ENCODE data around the gene SMOC2. TPM values are rescaled to one million over a fixed set of nuclear protein-coding genes. Genes with fewer than 3 reads are reported as not detected.

Gene SMOC2
- total and polyA plus RNA-seq, 4 donors, result 1.3 to 6.4 (median 4.6) TPM

DNA sequence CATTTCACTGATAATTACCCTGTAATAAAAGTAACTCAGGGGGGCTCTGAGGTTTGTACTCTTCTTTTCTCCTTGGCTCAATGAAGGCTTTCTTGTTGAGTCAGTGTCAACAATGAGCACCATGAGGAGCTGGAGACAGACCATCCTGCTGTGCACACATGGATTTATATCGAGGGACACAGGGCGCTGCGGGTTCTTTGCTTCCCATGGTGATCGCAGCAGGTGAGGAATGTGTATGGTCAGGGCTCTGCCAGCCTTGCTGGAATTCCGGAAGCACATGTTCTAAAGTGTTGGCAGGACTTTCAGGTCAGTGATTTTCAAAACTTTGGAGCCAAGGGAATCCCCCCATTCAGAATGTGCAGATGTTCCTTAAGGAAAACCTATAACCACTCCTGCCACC is 27.1 kb downstream of the SMOC2 start:
- TF ChIP-seq, protein P1, sequence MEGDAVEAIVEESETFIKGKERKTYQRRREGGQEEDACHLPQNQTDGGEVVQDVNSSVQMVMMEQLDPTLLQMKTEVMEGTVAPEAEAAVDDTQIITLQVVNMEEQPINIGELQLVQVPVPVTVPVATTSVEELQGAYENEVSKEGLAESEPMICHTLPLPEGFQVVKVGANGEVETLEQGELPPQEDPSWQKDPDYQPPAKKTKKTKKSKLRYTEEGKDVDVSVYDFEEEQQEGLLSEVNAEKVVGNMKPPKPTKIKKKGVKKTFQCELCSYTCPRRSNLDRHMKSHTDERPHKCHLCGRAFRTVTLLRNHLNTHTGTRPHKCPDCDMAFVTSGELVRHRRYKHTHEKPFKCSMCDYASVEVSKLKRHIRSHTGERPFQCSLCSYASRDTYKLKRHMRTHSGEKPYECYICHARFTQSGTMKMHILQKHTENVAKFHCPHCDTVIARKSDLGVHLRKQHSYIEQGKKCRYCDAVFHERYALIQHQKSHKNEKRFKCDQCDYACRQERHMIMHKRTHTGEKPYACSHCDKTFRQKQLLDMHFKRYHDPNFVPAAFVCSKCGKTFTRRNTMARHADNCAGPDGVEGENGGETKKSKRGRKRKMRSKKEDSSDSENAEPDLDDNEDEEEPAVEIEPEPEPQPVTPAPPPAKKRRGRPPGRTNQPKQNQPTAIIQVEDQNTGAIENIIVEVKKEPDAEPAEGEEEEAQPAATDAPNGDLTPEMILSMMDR (IDR thresholded peaks at IDR 0.05; ENCODE audit: control extremely low read depth, extremely low read depth), result no peak
- peaks cover 3 to 18% (median 15%) of the 10 kb centered on the region in 3 donors for H3K27me3 ChIP-seq (ENCODE audit: control insufficient read depth in 3 of 3, insufficient read depth in 3 of 3, low read length in 2 of 3)
- H3K4me3 ChIP-seq, result no peak overlapping the region
- no peak overlapping the region for H3K9ac ChIP-seq (ENCODE audit: insufficient read depth in 1 of 2, low read length in 2 of 2)
- H3K36me3 ChIP-seq (ENCODE audit: control insufficient read depth in 4 of 4, insufficient read depth in 4 of 4, low read length in 4 of 4), result no peaks in the 10 kb centered on the region
- H3K9me3 ChIP-seq (ENCODE audit: control insufficient read depth in 4 of 4, insufficient read depth in 3 of 4, low read length in 3 of 4), result peaks cover 0 to 4% (median 0%) of the 10 kb centered on the region in 4 donors
- H3K4me1 ChIP-seq (ENCODE audit: control insufficient read depth in 5 of 5, insufficient read depth in 5 of 5, low read length in 5 of 5), result no peaks in the 10 kb centered on the region
- ATAC-seq (ENCODE audit: insufficient read depth, low FRiP score), result no peak
- no peak overlapping the region for H3K27ac ChIP-seq (ENCODE audit: low read depth in 1 of 2, low read length in 1 of 2)
- no peak for DNase-seq
- WGBS, 2 donors, result 85 to 92% methylated on average over 5 of the region's 5 CpGs

GRCh38 chr6:168469521-168469920 is 28.5 kb downstream of the SMOC2 start:
- ATAC-seq (ENCODE audit: insufficient read depth, low FRiP score) (no peak), DNase-seq (no peak)
- H3K4me1 ChIP-seq (ENCODE audit: control insufficient read depth in 5 of 5, insufficient read depth in 5 of 5, low read length in 5 of 5), result no peaks in the 10 kb centered on the region
- peaks cover 0 to 4% (median 0%) of the 10 kb centered on the region in 4 donors for H3K9me3 ChIP-seq (ENCODE audit: control insufficient read depth in 4 of 4, insufficient read depth in 3 of 4, low read length in 3 of 4)
- WGBS, 2 donors, result 76 to 77% methylated on average over 14 of the region's 14 CpGs
- H3K27ac ChIP-seq (ENCODE audit: low read depth in 1 of 2, low read length in 1 of 2), result no peak overlapping the region
- no peaks in the 10 kb centered on the region for H3K36me3 ChIP-seq (ENCODE audit: control insufficient read depth in 4 of 4, insufficient read depth in 4 of 4, low read length in 4 of 4)
- H3K9ac ChIP-seq (ENCODE audit: insufficient read depth in 1 of 2, low read length in 2 of 2), result no peak overlapping the region
- TF ChIP-seq, protein P1 (IDR thresholded peaks at IDR 0.05; ENCODE audit: control extremely low read depth, extremely low read depth), result no peak
- H3K27me3 ChIP-seq (ENCODE audit: control insufficient read depth in 3 of 3, insufficient read depth in 3 of 3, low read length in 2 of 3), result peaks cover 3 to 23% (median 16%) of the 10 kb centered on the region in 3 donors
- H3K4me3 ChIP-seq, result no peak overlapping the region

DNA sequence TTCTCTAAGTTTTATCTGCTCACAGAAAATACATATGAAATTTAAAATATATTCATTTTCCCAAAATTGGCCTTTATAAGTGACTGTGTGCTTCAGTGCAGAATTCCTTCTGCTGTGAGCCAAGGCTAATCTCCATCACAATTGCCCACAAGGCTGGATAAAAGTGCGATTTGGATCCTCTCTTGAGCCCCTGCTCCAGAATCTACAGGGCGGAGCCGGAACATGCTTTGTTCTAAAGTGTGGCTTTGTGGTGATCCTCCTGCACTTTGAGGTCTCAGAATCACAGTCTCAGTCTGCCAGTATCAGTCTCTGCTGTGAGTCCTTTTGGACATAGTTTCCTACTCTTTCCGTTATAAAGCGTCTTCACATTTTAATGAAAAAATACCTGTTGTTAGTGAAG is 28.9 kb downstream of the SMOC2 start:
- Histone ChIP-seq H3K27ac (ENCODE audit: low read depth in 1 of 2, low read length in 1 of 2) (no peak overlapping the region), H3K9me3 (ENCODE audit: control insufficient read depth in 4 of 4, insufficient read depth in 3 of 4, low read length in 3 of 4) (peaks cover 0 to 4% (median 0%) of the 10 kb centered on the region in 4 donors), H3K9ac (ENCODE audit: insufficient read depth in 1 of 2, low read length in 2 of 2) (no peak overlapping the region), H3K4me1 (ENCODE audit: control insufficient read depth in 5 of 5, insufficient read depth in 5 of 5, low read length in 5 of 5) (no peaks in the 10 kb centered on the region), H3K36me3 (ENCODE audit: control insufficient read depth in 4 of 4, insufficient read depth in 4 of 4, low read length in 4 of 4) (no peaks in the 10 kb centered on the region), H3K4me3 (no peak overlapping the region), H3K27me3 (ENCODE audit: control insufficient read depth in 3 of 3, insufficient read depth in 3 of 3, low read length in 2 of 3) (peaks cover 3 to 25% (median 16%) of the 10 kb centered on the region in 3 donors)
- no peak for DNase-seq
- TF ChIP-seq, protein P1 (IDR thresholded peaks at IDR 0.05; ENCODE audit: control extremely low read depth, extremely low read depth), result no peak
- no peak for ATAC-seq (ENCODE audit: insufficient read depth, low FRiP score)
- WGBS, 2 donors, result 89 to 92% methylated on average over 5 of the region's 5 CpGs

- Histone ChIP-seq H3K27me3 (ENCODE audit: control insufficient read depth in 3 of 3, insufficient read depth in 3 of 3, low read length in 2 of 3) (peaks cover 3 to 21% (median 13%) of the 10 kb centered on the region in 3 donors), H3K36me3 (ENCODE audit: control insufficient read depth in 4 of 4, insufficient read depth in 4 of 4, low read length in 4 of 4) (no peaks in the 10 kb centered on the region), H3K4me3 (no peak overlapping the region), H3K9ac (ENCODE audit: insufficient read depth in 1 of 2, low read length in 2 of 2) (no peak overlapping the region), H3K9me3 (ENCODE audit: control insufficient read depth in 4 of 4, insufficient read depth in 3 of 4, low read length in 3 of 4) (peaks cover 0 to 4% (median 0%) of the 10 kb centered on the region in 4 donors), H3K4me1 (ENCODE audit: control insufficient read depth in 5 of 5, insufficient read depth in 5 of 5, low read length in 5 of 5) (no peaks in the 10 kb centered on the region), H3K27ac (ENCODE audit: low read depth in 1 of 2, low read length in 1 of 2) (no peak overlapping the region)
- WGBS, 2 donors, result 88 to 93% methylated on average over 1 of the region's 1 CpG
- TF ChIP-seq, protein P1 (IDR thresholded peaks at IDR 0.05; ENCODE audit: control extremely low read depth, extremely low read depth), result no peak
- ATAC-seq (ENCODE audit: insufficient read depth, low FRiP score) (no peak), DNase-seq (no peak)
These were observed 31.4 kb downstream of the SMOC2 start for GRCh38 chr6:168472363-168472762.

Measured in lung (tissue), 12 donors.